Endometrium (tissue), 2 donors: ENCODE data around the gene WDR46.
A peak's percentile ranks its signal among the peaks of the same experiment; 100 is the strongest.

Experiments
- FAIRE-seq: peaks from 2 replicates; lab custom pipeline; 2012; peaks lifted over from hg19 to GRCh38; lab: Jason Lieb, UNC
- donor health status: control.
- donor health status: control.

WDR46 gene

DNA sequence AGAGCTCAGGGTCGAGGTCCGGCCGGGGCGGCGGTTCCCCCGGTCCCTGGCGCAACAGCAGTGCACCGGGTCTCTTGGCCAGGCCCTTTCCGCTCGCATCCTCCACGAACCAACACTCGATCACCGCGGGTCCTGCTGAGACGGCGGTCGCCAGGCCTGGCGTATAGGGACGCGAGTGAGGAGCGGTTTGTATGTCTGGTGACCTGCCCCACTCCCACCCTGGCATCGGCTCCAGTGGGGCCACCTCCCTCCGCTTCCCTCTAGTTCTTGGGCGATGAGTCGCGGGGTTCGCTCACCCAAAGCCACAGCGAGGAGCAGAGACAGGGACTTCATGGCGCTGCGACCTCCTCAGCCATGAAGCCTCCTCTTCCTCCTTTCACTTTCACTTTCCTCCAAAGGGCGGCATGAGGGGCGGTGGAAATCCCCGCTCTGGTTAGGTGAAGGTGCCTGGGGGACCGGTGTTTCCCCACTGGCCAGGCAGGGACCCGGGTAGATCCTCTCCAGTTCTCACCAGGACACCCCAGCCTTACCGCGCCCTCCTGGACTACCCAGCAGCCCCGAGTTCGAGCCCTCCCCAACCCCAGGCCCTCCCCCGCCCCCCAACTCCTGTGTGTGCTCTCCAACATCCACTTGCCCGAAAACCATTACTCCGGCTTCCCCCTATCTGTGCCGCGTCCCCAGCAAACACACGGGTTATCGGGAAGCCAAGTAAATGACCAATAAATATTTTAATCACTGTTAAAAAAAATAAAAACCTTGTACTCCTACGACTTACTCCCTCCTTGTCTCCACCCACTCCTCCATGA, 24.9 kb upstream of the WDR46 start, which contains the start of gene TAPBP:
TSS of gene TAPBP (minus strand) at position 370 of the 806 bp plus-strand sequence. CDS start at position 333, 37 bp downstream.
- no peak for FAIRE-seq

- FAIRE-seq: no peak
These were observed 24.2 kb upstream of the WDR46 start for GRCh38 chr6:33313105-33313708.

- FAIRE-seq: no peak
These were observed 23.5 kb upstream of the WDR46 start for GRCh38 chr6:33312361-33313104.

DNA sequence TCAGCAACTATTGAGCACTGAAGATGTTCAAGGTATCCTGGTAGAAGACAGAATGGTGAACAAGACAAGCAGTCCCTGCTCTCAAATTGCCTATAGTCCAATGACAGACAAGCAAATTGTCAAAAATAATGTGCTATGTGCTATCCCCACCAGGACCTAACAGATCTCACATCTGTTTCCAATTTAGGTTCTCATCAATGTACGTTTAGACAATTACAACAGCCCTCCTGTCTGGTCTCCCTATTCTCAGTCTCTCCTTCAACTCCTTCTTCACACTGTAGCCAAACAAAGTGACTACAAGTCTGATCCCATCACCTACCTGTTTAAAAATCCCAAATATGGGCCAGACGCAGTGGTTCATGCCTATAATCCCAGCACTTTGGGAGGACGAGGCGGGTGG, 17.3 kb upstream of the WDR46 start:
- no peak for FAIRE-seq

- FAIRE-seq: no peak
These were observed 16.0 kb upstream of the WDR46 start for GRCh38 chr6:33305052-33305451.

DNA sequence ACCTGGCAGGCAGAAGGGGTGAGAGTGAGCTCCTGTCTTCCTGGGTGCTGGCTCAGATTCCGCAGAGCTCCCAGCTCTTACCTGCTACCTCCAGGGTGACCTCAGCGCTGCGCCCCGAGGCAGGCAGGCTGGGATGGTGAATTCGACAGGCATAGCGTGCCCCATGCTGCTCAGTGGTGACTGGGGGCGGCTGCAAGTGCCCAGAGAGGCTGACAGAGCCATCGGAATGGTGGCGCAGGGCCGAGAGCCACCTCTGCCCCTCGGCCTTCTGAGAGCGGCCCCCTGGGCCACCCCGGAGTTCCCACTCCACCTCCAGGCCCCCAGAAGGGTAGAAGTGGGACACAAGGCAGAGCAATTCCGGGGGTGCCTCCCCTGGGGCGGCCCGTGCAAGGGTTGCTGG, 15.2 kb upstream of the WDR46 start:
- no peak for FAIRE-seq

- FAIRE-seq: no peak
These were observed 12.8 kb upstream of the WDR46 start for GRCh38 chr6:33301877-33302276.

DNA sequence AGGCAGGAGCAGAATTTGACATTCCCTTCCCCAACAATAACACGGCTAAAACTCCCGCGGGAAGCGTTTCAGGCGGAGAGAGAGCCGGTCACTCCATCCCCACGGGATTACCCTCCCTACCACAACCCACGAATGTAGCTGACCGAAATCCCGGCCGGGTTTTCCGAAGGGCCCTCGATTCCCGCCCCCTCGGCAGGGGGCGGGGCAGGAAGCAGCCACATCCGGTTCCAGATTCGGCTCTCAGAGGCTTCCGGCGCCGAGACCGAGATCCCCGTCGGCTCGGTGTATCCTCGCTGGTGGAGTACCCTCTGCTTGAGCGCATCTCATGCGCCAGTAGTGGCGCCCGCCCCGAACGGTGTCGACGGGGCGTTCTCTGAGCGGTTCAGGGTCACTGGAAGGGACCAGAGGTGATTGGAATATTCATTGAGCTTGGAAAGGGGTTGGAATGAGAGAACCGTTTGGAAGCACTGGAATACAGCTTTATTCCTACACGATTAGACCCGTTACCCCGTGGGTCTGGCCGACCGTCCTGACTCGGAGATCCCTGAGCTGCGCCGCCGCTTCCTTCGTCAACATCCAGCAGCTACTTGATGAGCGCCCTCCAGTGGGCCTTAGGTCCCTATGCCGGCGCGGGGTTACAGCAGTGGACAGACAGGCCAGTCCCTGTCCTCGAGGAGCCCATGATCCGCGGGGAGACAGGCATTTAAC, 10.4 kb upstream of the WDR46 start:
- peak; percentile 55 for FAIRE-seq

- FAIRE-seq: no peak
These were observed 9.8 kb upstream of the WDR46 start, which contains the start of gene RGL2 for GRCh38 chr6:33298773-33299236. TSS of gene RGL2 (minus strand) at chr6:33298942. CDS start at chr6:33298610, 332 bp downstream.

DNA sequence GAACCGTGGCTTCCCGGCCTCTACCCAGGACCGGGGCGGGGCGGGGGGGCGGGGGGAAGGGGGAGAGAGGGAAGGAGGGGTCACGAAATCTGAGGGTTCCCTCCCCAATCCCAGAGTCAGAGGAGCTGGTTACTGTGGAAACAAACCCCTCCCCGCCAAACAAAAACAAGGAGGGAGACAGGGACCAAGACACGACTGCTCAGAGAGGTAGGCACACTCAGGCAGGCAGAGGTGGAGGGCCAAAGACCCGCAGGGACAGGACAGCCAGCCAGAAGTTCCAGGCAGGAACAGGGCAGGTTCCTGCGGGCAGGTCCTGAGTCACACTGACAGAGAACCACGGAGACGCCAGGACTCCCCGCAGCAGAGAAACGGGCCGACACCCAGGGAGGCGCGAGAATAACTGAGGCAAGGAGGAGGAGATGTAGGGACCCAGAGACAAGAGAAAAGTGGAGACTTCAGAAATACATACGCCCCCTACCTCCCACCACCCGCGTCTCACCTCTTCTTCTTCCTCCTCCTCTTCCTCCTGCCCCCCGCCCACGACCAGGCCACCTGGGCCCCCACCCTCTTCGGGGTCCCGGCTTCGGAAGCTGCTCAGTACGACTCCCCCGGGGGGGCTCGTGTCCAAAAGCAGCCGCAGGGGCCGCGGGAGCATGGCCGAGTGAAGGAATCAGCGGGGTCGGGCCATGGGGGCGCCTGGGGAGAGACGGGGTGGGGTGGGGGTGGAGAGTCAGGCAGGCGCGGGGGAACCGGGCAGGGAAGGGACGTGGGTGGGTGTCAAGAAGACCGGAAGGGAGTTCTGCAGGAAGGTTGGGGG, 9.1 kb upstream of the WDR46 start:
- FAIRE-seq: no peak

GRCh38 chr6:33297406-33297955, 8.4 kb upstream of the WDR46 start:
- no peak for FAIRE-seq

DNA sequence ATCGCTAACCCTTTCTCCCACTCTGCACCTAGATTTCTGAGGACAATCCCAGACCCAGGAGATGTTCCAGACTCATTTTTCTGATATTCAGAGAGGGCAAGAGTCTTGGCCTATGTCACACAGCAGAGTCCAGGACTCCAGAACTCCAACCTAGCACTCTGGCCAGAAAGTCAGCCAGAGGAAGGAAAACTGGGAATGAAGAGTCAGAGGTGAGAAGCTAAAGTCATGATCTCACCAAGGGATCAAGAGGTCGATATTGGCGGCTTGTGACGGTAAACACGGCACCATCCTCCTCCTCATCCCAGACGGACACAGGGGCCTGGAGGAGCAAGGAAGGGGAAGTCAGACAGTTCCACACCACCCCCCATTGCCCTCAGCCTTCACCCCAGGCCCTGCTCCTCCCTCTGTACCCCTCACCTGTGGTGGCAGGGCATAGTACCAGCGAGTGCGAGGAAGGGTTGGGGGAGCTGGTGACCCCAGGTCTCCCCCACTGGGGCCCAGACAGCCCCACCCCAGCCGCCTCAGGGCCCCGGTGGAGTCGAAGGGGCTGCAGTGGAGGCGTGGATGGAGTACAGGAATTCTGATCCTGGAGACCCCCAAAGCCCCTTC, 7.9 kb upstream of the WDR46 start:
- FAIRE-seq: no peak

DNA sequence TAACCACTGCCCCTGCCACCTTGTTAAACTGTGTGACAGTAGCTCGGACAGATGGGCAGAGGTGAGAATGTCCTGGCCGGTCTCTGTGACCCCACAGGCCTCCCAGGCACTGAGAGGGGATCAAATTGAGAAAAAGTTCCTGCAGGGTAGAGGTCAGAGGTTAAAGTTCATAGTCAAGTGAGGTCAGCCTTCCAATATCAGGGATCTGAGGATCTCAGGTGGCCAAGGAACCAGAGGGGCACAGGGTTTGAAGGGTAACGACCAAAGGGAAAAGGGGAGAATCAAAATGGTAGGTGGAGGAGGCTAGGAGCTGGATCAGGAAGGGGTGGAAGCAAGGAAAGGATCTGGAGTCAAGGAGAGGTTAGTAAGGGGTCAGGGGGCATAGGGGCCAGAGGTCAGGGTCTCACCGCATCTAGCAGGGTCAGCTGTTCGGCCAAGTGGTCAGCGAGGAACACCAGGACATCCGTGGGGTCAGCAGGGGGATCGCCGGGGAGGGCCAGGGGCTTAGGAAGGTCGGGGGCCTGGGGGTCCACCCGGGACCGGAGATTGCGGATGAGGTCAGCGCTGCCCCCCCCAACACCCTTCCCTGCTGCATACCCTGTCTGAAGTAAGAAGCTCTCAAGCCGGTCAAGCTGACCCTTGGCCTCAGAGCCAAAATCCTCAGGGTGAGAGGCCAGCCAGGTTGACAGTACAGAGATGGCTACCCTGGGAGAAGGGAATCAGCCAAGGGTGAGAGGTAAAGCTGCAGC, 6.8 kb upstream of the WDR46 start:
- FAIRE-seq: no peak

GRCh38 chr6:33294086-33294823, 5.2 kb upstream of the WDR46 start:
- no peak for FAIRE-seq

DNA sequence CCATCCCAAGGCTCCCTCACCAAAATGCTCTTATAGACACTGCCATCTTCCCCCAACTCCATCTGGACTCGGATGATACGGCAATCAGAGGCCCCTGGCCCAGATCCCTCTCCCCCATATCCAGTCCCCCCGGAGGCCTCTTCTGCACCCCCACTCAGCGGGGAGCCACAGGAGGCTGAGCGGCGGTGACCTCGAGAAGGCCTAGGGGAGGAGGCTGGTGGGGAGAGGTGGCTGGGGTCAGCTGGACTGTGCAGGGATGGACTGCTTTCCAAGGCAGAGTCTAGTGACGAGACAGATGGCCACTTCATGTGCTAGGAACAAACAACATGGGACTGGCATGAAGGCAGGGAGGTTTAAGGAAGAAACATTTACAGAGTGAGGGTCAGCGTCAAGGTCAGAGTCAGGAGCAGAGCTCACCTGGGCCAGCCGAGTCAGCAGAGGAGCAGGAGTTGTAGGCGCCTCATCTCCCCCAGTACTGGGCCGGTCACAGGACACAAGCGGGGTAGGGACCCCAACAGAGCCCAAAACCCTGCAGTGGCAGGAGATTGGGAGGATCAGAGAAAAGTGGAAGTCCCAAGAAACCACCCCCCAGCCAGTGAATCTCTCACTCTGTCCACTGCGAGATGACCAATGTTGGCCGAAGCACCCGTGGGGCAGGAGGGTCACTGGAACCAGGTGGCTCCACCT, 4.1 kb upstream of the WDR46 start:
- FAIRE-seq: no peak

GRCh38 chr6:33290459-33290858, 1.4 kb upstream of the WDR46 start:
- no peak for FAIRE-seq

DNA sequence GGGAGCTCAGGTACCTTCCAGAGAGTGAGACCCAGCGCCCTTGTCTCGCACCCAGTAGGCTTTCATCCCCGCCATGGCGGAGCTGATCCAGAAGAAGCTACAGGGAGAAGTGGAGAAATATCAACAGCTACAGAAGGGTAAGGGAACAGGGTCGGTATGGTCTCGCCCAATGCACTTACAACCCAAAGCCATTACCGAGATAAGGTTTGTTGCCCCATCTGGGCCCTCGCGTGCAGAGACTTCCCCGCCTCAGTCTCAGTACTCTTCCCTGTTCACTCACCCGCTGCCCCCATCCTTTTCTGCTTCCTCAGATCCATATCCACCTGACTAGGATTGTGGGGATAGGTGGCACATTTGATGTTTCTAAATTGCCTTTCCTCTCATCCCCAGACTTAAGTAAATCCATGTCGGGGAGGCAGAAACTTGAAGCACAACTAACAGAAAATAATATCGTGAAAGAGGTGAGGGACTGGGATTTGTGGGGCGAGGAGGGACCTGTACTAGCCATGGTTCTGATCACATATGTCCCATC, 811 bp upstream of the WDR46 start:
- no peak for FAIRE-seq
